ENCODE data around the gene TNFAIP2. TPM values are rescaled to one million over a fixed set of nuclear protein-coding genes. Genes with fewer than 3 reads are reported as not detected.

The TNFAIP2 gene
- total and polyA plus RNA-seq, 9 of the 15 experiments (the other 6 are each of a cell fraction or from before 2014, with no cell fraction given), result 22.6 to 68.6 (median 44.6) TPM

- intact Hi-C loops (cut with micrococcal nuclease), result no loop called here
- CTCF ChIA-PET (ENCODE audit: low intra/inter-chr PET ratio), result no interaction called here
- no peak overlapping the region for H3K27ac ChIP-seq (ENCODE audit: extremely low read depth, low read depth, low read length)
Measured at GRCh38 chr14:103101257-103101962, 21.9 kb upstream of the TNFAIP2 start.

More at GRCh38 chr14:103101257-103101962, 21.9 kb upstream of the TNFAIP2 start:
- H4K20me1 ChIP-seq (replicated peaks; ENCODE audit: control insufficient read depth, insufficient read depth, low read length), result no peaks in the 10 kb centered on the region
- H3K4me1 ChIP-seq (replicated peaks in 1 of 2; ENCODE audit: control insufficient read depth in 2 of 2, insufficient read depth in 2 of 2, low read length in 2 of 2), result peaks cover 32 to 91% of the 10 kb centered on the region in 2 experiments
- WGBS (ENCODE audit: insufficient coverage, low coverage, missing lambda C conversion rate), result 88% methylated on average over 8 of the region's 11 CpGs
- FAIRE-seq, result no peak
- BruUV-seq (replicated peaks), result no TSS peak
- DNase-seq (ENCODE audit: extremely low read depth in 1 of 4, low spot score in 3 of 4), result peak in 1 of 4 experiments; percentile 21
- no peak for TF ChIP-seq SLC30A9 (CRISPR knock-in tag; IDR thresholded peaks at IDR 0.05)
- TF ChIP-seq FUS (optimal IDR thresholded peaks at IDR 0.05; ENCODE audit: low read depth, low read length), result no peak
- no peak for TF ChIP-seq ETS2 (tag; IDR thresholded peaks at IDR 0.05; ENCODE audit: borderline replicate concordance, poor library complexity, severe bottlenecking)
- TF ChIP-seq CBX3 (IDR thresholded peaks at IDR 0.05; ENCODE audit: borderline replicate concordance in 1 of 2, low read length in 2 of 2), result no peak
- no peak for TF ChIP-seq CEBPZ (IDR thresholded peaks at IDR 0.05; ENCODE audit: borderline replicate concordance, low read depth, low read length)
- 0 out of 2 replicates have a peak, but pooled peaks have one; percentile 35 for TF ChIP-seq BCOR (IDR thresholded peaks at IDR 0.05)
- TF ChIP-seq FOXJ2 (tag; IDR thresholded peaks at IDR 0.05), result no peak
- peak overlapping the region in 1 of 2 experiments; percentile 36; a peak in 2 of 4 replicates for H3K9ac ChIP-seq (ENCODE audit: insufficient read depth in 1 of 2, low read depth in 2 of 2, low read length in 2 of 2)
- no peak overlapping the region for H3K4me3 ChIP-seq
- in situ Hi-C loops (cut with MboI), result loop anchor here (10.0 kb wide), 1 partner anchor 193 kb away; no protein-coding TSS in a partner anchor
- H3K9me3 ChIP-seq (replicated peaks; ENCODE audit: control insufficient read depth, insufficient read depth, low read depth, low read length), result no peaks in the 10 kb centered on the region
- POLR2A ChIA-PET, result interaction anchor here (1.0 kb wide), 1 partner anchor 232 kb away, joined by 4 read pairs; the partner anchor contains the start of gene EIF5
- H3K79me2 ChIP-seq (ENCODE audit: control insufficient read depth, insufficient read depth, low read length), result peaks cover 11% of the 10 kb centered on the region; the same call in 2 of the 3 replicates
- H2AFZ ChIP-seq (ENCODE audit: low read depth, low read length), result no peak overlapping the region
- ATAC-seq, result no peak
- no peaks in the 10 kb centered on the region for H3K9me1 ChIP-seq (ENCODE audit: control insufficient read depth, insufficient read depth, low read length)
- peaks cover 6% of the 10 kb centered on the region; the same call in 1 of the 3 replicates for H3K36me3 ChIP-seq (ENCODE audit: control insufficient read depth, insufficient read depth, low read length)
- no peak overlapping the region for H3K4me2 ChIP-seq (ENCODE audit: insufficient read depth, low read length)
- no peaks in the 10 kb centered on the region for H3K27me3 ChIP-seq (ENCODE audit: control insufficient read depth in 2 of 2, insufficient read depth in 2 of 2, low read length in 2 of 2)

Data from K562 (cell line).